Activated naive CD4-positive, alpha-beta T cell treated with anti-CD3 and anti-CD28 coated beads, Interleukin-2, amount 50 U/mL, for 24 hours (primary cell): ENCODE results near the gene BCAR1.
A peak's percentile ranks its signal among the peaks of the same experiment; 100 is the strongest.
"Not testable (repeated sequence)": the region's sequence is repeated elsewhere in the genome, so short reads cannot be mapped to it uniquely, and the experiment has no call there.

Experiments used
- H3K27ac Mint-ChIP-seq: one replicate; pipeline ENCODE4 v1.8.0; 2021; ENCODE audit warnings: mild to moderate bottlenecking, mixed read lengths
- H3K27me3 Mint-ChIP-seq: one replicate; pipeline ENCODE4 v1.8.0; 2021; ENCODE audit warnings: mixed read lengths
- H3K36me3 Mint-ChIP-seq: one replicate; pipeline ENCODE4 v1.8.0; 2021; ENCODE audit warnings: mixed read lengths
- H3K4me1 Mint-ChIP-seq: one replicate; pipeline ENCODE4 v1.8.0; 2021; ENCODE audit warnings: mixed read lengths
- H3K4me3 Mint-ChIP-seq: one replicate; pipeline ENCODE4 v1.8.0; 2021; ENCODE audit warnings: mild to moderate bottlenecking, mixed read lengths
- H3K9me3 Mint-ChIP-seq: one replicate; pipeline ENCODE4 v1.8.0; 2021; ENCODE audit warnings: mixed read lengths

The BCAR1 gene

DNA sequence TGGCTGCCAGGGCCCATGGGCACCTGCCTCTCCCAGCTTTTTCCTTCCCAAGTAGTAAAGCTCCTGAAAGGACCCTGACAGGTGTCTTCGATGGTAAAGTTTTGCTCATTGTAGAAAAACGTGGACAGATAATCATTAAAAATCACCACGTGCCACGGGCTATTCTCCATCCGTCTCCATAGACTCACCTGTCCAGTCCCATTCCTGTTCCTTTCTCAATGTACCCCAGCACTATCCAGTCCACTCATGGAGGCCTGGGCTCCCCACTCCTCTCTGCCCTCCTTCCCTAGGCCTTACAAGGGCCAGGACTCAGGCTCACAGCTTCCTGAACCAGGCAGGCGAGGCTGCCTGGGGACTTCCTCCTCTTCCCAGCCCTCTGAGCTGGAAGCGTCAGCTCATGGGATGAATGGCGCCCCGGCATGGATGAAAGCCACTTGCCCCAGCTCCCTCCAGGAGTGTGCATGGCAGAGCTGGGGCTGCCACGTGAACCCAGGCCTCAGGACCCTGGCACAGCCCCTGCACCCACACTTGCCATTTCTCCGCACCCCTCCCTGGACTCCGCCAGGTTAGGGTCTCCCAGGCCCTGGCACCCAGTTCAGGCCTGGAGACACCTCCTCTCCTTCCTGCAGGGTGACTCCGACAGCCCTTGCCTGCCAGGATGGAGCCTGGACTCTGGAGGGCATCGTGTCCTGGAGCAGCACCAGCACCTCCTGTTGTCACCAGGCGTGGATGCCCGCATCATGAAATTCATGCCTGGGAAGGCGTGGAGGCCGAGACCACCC lies 23.9 kb downstream of the BCAR1 start:
- Mint-ChIP-seq H3K4me3 (no peak overlapping the region), H3K9me3 (no peaks in the 10 kb centered on the region), H3K36me3 (no peaks in the 10 kb centered on the region), H3K27me3 (no peaks in the 10 kb centered on the region), H3K27ac (no peak overlapping the region), H3K4me1 (no peaks in the 10 kb centered on the region)

DNA sequence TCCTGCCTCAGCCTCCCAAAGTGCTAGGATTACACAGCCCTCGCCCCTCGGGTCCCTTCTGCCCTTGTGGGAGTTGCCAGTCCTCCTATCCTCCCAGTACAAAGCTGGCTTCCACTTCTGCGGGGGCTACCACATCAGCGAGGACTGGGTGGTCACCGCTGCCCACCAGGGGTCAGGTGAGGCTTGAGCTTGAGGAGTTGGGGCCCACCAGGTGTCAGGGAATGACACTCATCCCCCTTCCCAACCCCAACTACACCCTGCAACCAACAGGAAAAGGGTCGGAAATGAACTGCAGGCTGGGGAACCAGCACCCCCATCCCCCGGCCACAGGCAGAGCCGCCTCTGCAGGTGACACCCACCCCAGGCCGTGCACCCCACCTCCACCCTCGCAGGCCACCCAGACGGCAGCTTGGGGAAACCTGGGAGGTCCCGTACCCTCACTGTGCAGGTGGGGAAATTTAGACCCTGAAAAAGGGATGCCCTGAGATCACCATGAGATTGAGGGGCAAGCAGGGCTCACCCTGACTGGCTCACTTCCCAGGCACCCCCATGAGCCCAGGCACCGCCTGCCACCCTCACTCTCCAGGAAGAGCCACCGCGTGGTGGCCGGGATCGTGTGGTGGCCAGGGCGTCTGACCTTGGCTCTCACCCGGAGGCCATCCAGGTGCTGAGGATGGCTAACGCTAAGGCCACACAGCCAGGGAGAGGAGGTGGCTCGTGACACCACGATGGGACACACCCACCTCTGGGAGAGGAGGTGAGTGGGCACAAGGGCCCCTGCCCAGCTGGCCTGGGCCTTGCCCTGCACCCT lies 24.7 kb downstream of the BCAR1 start:
- no peaks in the 10 kb centered on the region for H3K4me1 Mint-ChIP-seq
- no peaks in the 10 kb centered on the region for H3K36me3 Mint-ChIP-seq
- H3K27me3 Mint-ChIP-seq: no peaks in the 10 kb centered on the region
- H3K27ac Mint-ChIP-seq: no peak overlapping the region
- no peak overlapping the region for H3K4me3 Mint-ChIP-seq
- H3K9me3 Mint-ChIP-seq: no peaks in the 10 kb centered on the region

DNA sequence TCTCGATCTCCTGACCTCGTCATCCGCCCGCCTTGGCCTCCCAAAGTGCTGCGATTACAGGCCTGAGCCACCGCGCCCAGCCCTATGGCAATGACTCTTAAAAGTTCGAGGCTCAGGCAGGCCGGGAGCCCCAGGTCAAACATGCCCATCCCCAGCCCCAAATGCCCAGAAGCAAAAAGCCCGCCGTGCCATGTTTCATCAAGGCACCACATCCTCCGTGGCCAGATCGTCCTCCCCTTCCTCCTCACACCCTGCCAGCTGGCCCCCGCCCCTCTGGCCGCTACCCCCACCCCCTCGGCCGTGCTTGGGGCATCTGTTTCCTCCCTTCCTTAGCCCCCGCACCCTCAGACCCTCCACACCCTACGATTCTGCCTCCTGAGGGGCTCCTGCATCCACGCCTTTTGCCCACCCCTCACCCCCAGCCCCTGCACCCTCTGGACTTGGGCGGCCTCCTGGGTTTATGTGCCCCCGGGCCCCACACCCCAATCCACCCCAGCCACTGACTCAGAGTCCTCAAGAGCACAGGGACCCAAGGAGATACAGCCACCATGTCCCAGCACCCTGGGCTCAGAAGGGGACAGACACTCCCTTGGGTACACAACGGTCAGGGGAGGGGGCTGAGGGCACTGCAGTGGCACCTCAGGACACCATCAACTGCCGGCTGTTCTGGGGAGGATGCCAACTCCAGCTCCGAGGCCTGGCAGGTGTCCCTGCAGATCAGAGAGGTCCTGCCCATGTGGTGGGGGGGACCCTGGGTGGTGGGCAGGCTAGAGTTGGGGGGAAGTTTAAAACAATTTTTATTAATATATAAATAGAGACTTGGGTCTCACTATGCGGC lies 25.5 kb downstream of the BCAR1 start:
- no peaks in the 10 kb centered on the region for H3K9me3 Mint-ChIP-seq
- no peaks in the 10 kb centered on the region for H3K27me3 Mint-ChIP-seq
- H3K36me3 Mint-ChIP-seq: no peaks in the 10 kb centered on the region
- no peak overlapping the region for H3K27ac Mint-ChIP-seq
- no peaks in the 10 kb centered on the region for H3K4me1 Mint-ChIP-seq
- H3K4me3 Mint-ChIP-seq: no peak overlapping the region

GRCh38 chr16:75225092-75225491 lies 26.3 kb downstream of the BCAR1 start:
- no peak overlapping the region for H3K27ac Mint-ChIP-seq
- no peaks in the 10 kb centered on the region for H3K36me3 Mint-ChIP-seq
- H3K9me3 Mint-ChIP-seq: no peaks in the 10 kb centered on the region
- H3K4me3 Mint-ChIP-seq: no peak overlapping the region
- H3K27me3 Mint-ChIP-seq: no peaks in the 10 kb centered on the region
- no peaks in the 10 kb centered on the region for H3K4me1 Mint-ChIP-seq

DNA sequence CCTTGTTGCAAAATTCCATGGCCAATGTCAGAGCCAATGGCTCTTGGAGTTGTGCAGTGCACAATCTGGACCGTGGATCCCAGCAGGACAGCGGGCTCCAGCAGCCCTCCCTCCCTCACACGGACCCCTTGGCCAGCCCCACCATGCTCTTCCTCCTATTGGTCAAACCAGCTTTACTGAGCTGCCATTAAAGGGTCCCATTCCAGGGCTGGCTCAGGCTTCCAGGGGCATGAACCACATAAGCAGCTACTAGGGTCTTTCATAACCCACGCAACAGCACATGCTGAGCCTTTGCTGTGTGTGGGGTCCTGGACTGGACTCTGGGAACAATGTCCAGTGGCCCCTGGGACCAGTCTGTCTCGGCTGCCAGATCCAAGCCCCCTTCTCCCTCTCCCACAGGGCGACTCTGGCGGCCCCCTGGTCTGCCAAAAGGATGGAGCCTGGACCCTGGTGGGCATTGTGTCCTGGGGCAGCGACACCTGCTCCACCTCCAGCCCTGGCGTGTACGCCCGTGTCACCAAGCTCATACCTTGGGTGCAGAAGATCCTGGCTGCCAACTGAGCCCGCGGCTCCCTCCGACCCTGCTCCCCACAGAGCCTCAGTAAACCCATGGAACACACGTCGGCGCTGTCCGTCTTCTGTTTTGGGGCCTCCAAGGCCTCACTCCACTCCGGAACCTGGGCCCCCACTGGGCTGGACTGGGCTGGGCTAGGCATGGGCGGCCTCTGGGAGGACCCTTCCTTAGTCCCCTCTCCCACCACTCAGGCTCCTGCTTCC lies 26.9 kb downstream of the BCAR1 start:
- H3K27ac Mint-ChIP-seq: no peak overlapping the region
- no peaks in the 10 kb centered on the region for H3K36me3 Mint-ChIP-seq
- H3K9me3 Mint-ChIP-seq: no peaks in the 10 kb centered on the region
- no peaks in the 10 kb centered on the region for H3K27me3 Mint-ChIP-seq
- no peak overlapping the region for H3K4me3 Mint-ChIP-seq
- H3K4me1 Mint-ChIP-seq: peaks cover 5% of the 10 kb centered on the region

DNA sequence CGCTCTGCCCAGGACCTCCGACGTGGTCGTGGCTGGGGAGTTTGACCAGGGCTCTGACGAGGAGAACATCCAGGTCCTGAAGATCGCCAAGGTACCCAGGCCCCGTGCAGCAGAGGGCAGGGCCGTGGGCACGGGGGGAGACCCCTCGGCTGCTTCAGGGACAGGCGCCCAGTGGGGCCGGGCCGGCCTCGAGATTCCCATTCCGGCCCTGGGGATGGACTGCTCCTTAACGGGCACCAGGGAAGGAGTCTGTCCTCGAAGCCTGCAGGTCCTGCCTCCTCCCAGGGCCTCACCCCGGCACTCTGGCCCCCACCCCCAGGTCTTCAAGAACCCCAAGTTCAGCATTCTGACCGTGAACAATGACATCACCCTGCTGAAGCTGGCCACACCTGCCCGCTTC lies 28.3 kb downstream of the BCAR1 start:
- H3K4me3 Mint-ChIP-seq, H3K4me1 Mint-ChIP-seq, H3K36me3 Mint-ChIP-seq, H3K9me3 Mint-ChIP-seq, H3K27me3 Mint-ChIP-seq, H3K27ac Mint-ChIP-seq: not testable (repeated sequence)

DNA sequence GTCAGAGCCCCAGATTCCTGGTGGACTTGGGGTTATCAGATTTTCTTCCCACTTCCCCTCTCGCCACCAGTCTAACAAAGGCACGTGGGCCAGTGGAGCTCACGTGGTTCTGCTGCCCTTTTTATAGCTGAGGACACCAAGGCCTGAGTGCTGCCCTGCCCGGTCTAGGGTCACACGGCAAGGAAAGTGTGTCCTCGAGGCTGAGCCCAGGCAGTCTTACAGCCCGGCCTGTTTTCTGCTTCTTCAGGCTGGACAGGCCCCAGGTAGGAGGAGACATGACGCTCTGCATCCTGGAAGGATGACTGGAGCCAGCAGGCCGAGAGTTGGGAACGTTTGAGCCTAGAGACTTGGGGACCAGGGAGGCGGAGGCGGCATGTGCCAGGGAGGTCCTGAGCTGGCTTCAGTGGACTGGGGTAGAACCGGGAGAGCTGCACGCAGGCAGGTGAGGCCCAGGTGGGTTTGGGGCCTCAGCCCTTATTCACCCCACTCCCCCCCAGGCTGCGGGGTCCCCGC lies 29.1 kb downstream of the BCAR1 start:
- Mint-ChIP-seq H3K27ac (no peak overlapping the region), H3K4me3 (no peak overlapping the region), H3K36me3 (no peaks in the 10 kb centered on the region), H3K9me3 (no peaks in the 10 kb centered on the region), H3K4me1 (peaks cover 8% of the 10 kb centered on the region), H3K27me3 (no peaks in the 10 kb centered on the region)

- Mint-ChIP-seq H3K27ac (peak overlapping the region; percentile 82), H3K4me1 (peaks cover 8% of the 10 kb centered on the region), H3K4me3 (peak overlapping the region; percentile 72), H3K27me3 (no peaks in the 10 kb centered on the region), H3K9me3 (no peaks in the 10 kb centered on the region), H3K36me3 (no peaks in the 10 kb centered on the region)
Observed at GRCh38 chr16:75219838-75220237, 31.6 kb downstream of the BCAR1 start.

DNA sequence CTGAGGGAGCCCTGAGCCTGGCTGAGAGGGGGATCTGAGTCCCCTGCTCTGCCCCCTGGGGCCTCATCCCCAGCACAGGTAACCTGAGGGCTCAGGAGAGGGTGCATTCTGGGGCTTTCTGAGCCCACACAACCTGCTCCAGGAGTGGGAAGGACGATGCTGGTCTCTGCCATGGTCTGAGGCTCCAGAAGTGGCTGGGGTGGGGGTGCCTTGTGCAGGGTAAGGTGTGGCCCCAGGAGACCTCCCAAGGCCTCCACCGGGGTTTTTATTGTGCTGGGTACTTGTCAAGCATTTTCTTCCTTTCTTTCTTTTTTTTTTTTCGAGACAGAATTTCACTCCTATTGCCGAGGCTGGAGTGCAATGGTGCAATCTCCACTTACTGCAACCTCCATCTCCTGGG lies 32.3 kb downstream of the BCAR1 start:
- Mint-ChIP-seq H3K4me3 (no peak overlapping the region), H3K27me3 (no peaks in the 10 kb centered on the region), H3K36me3 (no peaks in the 10 kb centered on the region), H3K9me3 (no peaks in the 10 kb centered on the region), H3K27ac (no peak overlapping the region), H3K4me1 (peaks cover 8% of the 10 kb centered on the region)

DNA sequence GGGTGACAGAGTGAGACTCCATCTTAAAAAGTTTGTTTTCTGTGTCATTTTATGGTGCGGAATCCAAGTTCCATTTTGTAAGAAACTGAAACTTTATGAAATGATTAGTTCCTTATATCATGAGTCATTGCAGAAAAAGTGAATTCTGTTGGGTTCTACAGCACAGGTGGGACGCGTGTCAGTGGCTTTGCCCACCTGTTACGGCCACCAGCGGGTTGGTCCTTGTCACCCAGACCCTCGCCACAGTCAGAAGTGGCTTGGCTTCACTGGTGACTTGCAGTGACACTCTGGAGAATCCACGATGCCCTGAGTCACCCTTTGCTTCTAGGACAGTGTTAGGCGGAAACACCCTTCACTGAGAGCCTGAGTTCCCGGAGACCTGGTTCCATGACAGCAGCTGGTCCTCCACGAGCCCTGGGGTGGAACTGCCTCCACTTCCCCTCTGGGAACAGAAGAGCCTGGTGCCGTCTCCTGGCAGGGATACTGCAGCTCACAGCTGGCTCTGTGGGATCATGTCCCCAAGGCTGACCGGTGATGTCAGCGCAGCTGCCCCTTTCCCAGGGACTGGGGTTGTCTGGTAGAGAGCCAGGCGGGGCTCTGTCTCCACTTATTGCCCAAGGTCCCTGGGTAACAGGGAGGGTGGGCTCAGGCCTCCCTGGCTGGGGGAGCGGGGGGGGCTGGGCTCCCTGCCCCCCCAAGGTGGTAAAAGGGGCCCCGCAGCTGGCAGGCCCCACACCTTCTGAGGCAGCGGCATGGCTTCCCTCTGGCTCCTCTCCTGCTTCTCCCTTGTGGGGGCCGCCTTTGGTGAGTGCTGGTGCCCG lies 33.0 kb downstream of the BCAR1 start, which contains the start of gene CTRB1:
TSS of gene CTRB1 (plus strand) at position 733 of the 821 bp plus-strand sequence. CDS start at position 753, 20 bp downstream.
- peaks cover 8% of the 10 kb centered on the region for H3K4me1 Mint-ChIP-seq
- peak within 1 kb of the TSS; percentile 72 for H3K4me3 Mint-ChIP-seq
- no peaks in the 10 kb centered on the region for H3K27me3 Mint-ChIP-seq
- H3K9me3 Mint-ChIP-seq: no peaks in the 10 kb centered on the region
- peak within 1 kb of the TSS; percentile 82 for H3K27ac Mint-ChIP-seq
- H3K36me3 Mint-ChIP-seq: no peaks in the 10 kb centered on the region

DNA sequence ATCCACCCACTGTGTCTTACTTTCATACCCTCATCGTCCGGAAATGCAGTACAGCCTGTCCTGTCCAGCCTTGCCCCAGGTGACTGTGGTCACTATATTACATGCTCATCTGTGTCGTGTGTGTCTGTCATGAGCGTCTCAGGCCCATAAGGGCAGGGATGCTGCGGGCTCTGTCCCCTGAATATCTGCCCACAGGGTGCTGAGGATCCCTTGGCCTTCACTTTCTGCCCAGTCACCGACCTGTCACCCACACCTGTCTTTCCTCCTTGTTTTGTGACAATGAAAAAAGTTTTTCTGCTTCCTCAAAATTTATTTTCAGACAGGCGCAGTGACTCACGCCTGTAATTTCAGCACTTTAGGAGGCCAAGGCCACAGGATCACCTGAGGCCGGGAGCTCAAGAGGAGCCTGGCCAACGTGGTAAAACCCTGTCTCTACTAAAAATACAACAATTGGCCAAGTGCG lies 34.0 kb downstream of the BCAR1 start:
- no peak overlapping the region for H3K4me3 Mint-ChIP-seq
- H3K27me3 Mint-ChIP-seq: no peaks in the 10 kb centered on the region
- no peak overlapping the region for H3K27ac Mint-ChIP-seq
- peaks cover 8% of the 10 kb centered on the region for H3K4me1 Mint-ChIP-seq
- no peaks in the 10 kb centered on the region for H3K36me3 Mint-ChIP-seq
- H3K9me3 Mint-ChIP-seq: no peaks in the 10 kb centered on the region

DNA sequence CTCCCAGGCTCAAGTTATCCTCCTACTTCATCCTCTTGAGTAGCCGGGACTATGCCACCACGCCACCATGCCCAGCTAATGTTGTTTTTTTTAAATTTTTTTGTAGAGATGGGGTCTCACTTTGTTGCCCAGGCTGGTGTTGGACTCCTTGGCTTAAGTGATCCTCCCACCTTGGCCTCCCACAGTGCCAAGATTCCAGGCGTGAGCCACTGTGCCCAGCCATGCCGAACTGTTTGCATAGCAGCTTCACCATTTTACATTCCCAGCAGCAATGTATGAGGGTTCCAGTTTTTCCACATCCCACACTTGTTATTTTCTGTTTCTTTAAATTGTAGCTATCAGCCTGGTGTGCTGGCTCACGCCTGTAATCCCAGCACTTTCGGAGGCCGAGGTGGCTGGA lies 34.8 kb downstream of the BCAR1 start:
- Mint-ChIP-seq H3K4me1 (peaks cover 8% of the 10 kb centered on the region), H3K9me3 (no peaks in the 10 kb centered on the region), H3K27me3 (no peaks in the 10 kb centered on the region), H3K36me3 (no peaks in the 10 kb centered on the region), H3K27ac (no peak overlapping the region), H3K4me3 (no peak overlapping the region)

- H3K36me3 Mint-ChIP-seq: no peaks in the 10 kb centered on the region
- no peak overlapping the region for H3K4me3 Mint-ChIP-seq
- H3K4me1 Mint-ChIP-seq: peaks cover 8% of the 10 kb centered on the region
- no peaks in the 10 kb centered on the region for H3K27me3 Mint-ChIP-seq
- no peak overlapping the region for H3K27ac Mint-ChIP-seq
- no peaks in the 10 kb centered on the region for H3K9me3 Mint-ChIP-seq
Observed at GRCh38 chr16:75216127-75216526, 35.3 kb downstream of the BCAR1 start.

DNA sequence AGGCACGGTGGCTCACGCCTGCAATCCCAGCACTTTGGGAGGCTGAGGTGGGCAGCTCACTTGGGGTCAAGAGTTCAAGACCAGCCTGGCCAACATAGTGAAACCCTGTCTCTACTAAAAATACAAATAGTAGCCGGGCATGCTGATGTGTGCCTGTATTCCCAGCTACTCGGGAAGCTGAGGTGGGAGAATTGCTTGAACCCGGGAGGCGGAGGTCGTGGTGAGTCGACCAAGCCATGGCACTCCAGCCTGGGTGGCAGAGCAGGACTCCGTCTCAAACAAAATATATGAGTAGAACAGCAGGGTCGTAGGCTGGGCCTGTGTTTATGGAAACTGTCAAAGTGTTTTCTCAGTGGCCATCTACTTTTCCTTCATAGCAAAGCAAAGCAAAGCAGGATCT lies 40.1 kb downstream of the BCAR1 start:
- H3K36me3 Mint-ChIP-seq, H3K4me3 Mint-ChIP-seq, H3K9me3 Mint-ChIP-seq, H3K27me3 Mint-ChIP-seq, H3K4me1 Mint-ChIP-seq, H3K27ac Mint-ChIP-seq: not testable (repeated sequence)
